Coronary artery (tissue), 2 donors: ENCODE results near the gene PRKG1.

Source experiments
- DNase-seq: peaks from one replicate; pipeline ENCODE4 v3.0.0-alpha.2; 2017; ENCODE audit warnings: low spot score
- H3K27ac ChIP-seq, 2 donors: fragments of 200-600 bp; sonication (generic); one replicate each; pipeline ENCODE4 v1.5.1; 2016 to 2019
- H3K4me3 ChIP-seq: fragments of 200-600 bp; sonication (generic); 2 replicates; pipeline ENCODE4 v1.5.1; 2016; ENCODE audit warnings: mild to moderate bottlenecking, moderate library complexity
- CTCF ChIP-seq: fragments of 200-600 bp; sonication (generic); IDR thresholded peaks from one replicate; pipeline ENCODE4 v1.5.1; 2019; ENCODE audit warnings: antibody characterized with exemption

PRKG1 gene

GRCh38 chr10:52280051-52280450 is 1205.8 kb downstream of the PRKG1 start:
- TF ChIP-seq CTCF: no peak
- Histone ChIP-seq H3K4me3 (no peak overlapping the region), H3K27ac (no peak overlapping the region)
- DNase-seq: no peak

- no peak for DNase-seq
- no peak overlapping the region for H3K4me3 ChIP-seq
- TF ChIP-seq CTCF: no peak
- no peak overlapping the region for H3K27ac ChIP-seq
Observed at GRCh38 chr10:52283174-52283573, 1208.9 kb downstream of the PRKG1 start.

- Histone ChIP-seq H3K27ac (no peak overlapping the region), H3K4me3 (no peak overlapping the region)
- no peak for TF ChIP-seq CTCF
- DNase-seq: no peak
Observed at GRCh38 chr10:52284416-52285013, 1210.2 kb downstream of the PRKG1 start.

GRCh38 chr10:52287866-52288265 is 1213.6 kb downstream of the PRKG1 start:
- no peak for TF ChIP-seq CTCF
- no peak for DNase-seq
- H3K27ac ChIP-seq: no peak overlapping the region
- H3K4me3 ChIP-seq: no peak overlapping the region

GRCh38 chr10:52297747-52298146 is 1223.5 kb downstream of the PRKG1 start:
- no peak overlapping the region for H3K4me3 ChIP-seq
- no peak for TF ChIP-seq CTCF
- no peak overlapping the region for H3K27ac ChIP-seq
- no peak for DNase-seq

- Histone ChIP-seq H3K4me3 (no peak overlapping the region), H3K27ac (no peak overlapping the region)
- DNase-seq: no peak
- TF ChIP-seq CTCF: no peak
Observed at GRCh38 chr10:52300599-52301277, 1226.5 kb downstream of the PRKG1 start.
